HEK293T (cell line): ENCODE data around the gene LRRC40.

Experiments
- CTCF ChIA-PET: fragments of 350-600 bp; formaldehyde crosslinking; extraction: SDS; loops from one replicate; lab custom pipeline; 2021; ENCODE audit warnings: antibody characterized with exemption, inconsistent platforms; lab: Yijun Ruan, JAX
- POLR2A ChIA-PET: fragments of 350-600 bp; formaldehyde crosslinking; extraction: SDS; loops from one replicate; lab custom pipeline; 2020; ENCODE audit warnings: antibody characterized with exemption, inconsistent platforms; lab: Yijun Ruan, JAX
- DNase-seq: peaks from one replicate; pipeline ENCODE4 v3.0.0; 2012; ENCODE audit warnings: mixed read lengths; ENCODE audit errors: extremely low spot score
- ARNT ChIP-seq: fragments of 450-650 bp; IDR thresholded peaks from 2 replicates; pipeline ENCODE4 v1.6.1; 2017; ENCODE audit warnings: mild to moderate bottlenecking
- BHLHE40 ChIP-seq: fragments of 450-650 bp; IDR thresholded peaks from 2 replicates; pipeline ENCODE4 v1.6.1; 2016; ENCODE audit warnings: mild to moderate bottlenecking, moderate library complexity, borderline replicate concordance
- CTBP1 ChIP-seq: fragments of 450-650 bp; IDR thresholded peaks from 2 replicates; pipeline ENCODE4 v1.6.1; 2016; ENCODE audit warnings: borderline replicate concordance
- ELF4 ChIP-seq: fragments of 450-650 bp; IDR thresholded peaks from 2 replicates; pipeline ENCODE4 v1.6.1; 2017; ENCODE audit warnings: antibody characterized with exemption
- FOXA1 ChIP-seq: fragments of 450-650 bp; IDR thresholded peaks from 2 replicates; pipeline ENCODE4 v1.6.1; 2016; ENCODE audit warnings: mild to moderate bottlenecking
- FOXK2 ChIP-seq: fragments of 450-650 bp; IDR thresholded peaks from 2 replicates; pipeline ENCODE4 v1.6.1; 2016; ENCODE audit warnings: mild to moderate bottlenecking
- FOXM1 ChIP-seq: fragments of 450-650 bp; IDR thresholded peaks from 2 replicates; pipeline ENCODE4 v1.6.1; 2017; ENCODE audit warnings: mild to moderate bottlenecking, borderline replicate concordance
- HDGF ChIP-seq: fragments of 450-650 bp; IDR thresholded peaks from 2 replicates; pipeline ENCODE4 v1.6.1; 2017; ENCODE audit warnings: antibody characterized with exemption, borderline replicate concordance
- L3MBTL2 ChIP-seq: fragments of 450-650 bp; conservative IDR thresholded peaks from 2 replicates; pipeline ENCODE4 v1.6.1; 2016; ENCODE audit warnings: mild to moderate bottlenecking
- LEF1 ChIP-seq: fragments of 450-650 bp; IDR thresholded peaks from 2 replicates; pipeline ENCODE4 v1.6.1; 2017; ENCODE audit warnings: mild to moderate bottlenecking, borderline replicate concordance
- NFRKB ChIP-seq: fragments of 450-650 bp; IDR thresholded peaks from 2 replicates; pipeline ENCODE4 v1.6.1; 2016; ENCODE audit warnings: mild to moderate bottlenecking, moderate library complexity
- SP1 ChIP-seq: fragments of 450-650 bp; IDR thresholded peaks from 2 replicates; pipeline ENCODE4 v1.6.1; 2017
- SUZ12 ChIP-seq: fragments of 450-650 bp; IDR thresholded peaks from 2 replicates; pipeline ENCODE4 v1.6.1; 2016; ENCODE audit warnings: mild to moderate bottlenecking
- TARDBP ChIP-seq: fragments of 450-650 bp; IDR thresholded peaks from 2 replicates; pipeline ENCODE4 v1.6.1; 2016
- ZNF384 ChIP-seq: fragments of 450-650 bp; IDR thresholded peaks from 2 replicates; pipeline ENCODE4 v1.6.1; 2016
- TF ChIP-seq, protein P1 (sequence below): fragments of 450-650 bp; IDR thresholded peaks from 2 replicates; pipeline ENCODE4 v1.6.1; 2016

LRRC40 gene

DNA sequence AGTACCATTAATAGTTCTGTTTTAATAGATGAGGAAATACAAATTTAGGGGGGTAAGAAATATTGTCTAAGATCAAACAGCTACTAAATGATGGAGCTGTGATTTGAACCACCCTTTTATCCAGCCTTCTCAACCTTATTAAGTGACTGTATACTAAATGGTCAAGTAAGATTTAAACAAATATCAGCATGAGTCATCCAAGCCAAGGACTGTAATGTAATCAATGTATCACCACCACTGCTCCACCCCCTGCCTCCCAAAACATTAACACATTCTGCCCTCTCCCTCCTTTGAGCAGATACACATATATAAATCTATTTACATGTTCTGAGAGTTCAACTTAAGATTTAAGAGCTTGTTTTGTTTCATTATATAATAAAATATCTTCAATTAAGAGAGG, 58.9 kb downstream of the LRRC40 start:
- DNase-seq, result no peak
- CTCF ChIA-PET, result no interaction called here
- POLR2A ChIA-PET, result no interaction called here
- TF ChIP-seq ELF4, result no peak
- no peak for TF ChIP-seq FOXM1
- TF ChIP-seq ZNF384, result no peak
- no peak for TF ChIP-seq LEF1
- no peak for TF ChIP-seq TARDBP
- no peak for TF ChIP-seq FOXK2
- TF ChIP-seq L3MBTL2, result no peak
- TF ChIP-seq, protein P1, sequence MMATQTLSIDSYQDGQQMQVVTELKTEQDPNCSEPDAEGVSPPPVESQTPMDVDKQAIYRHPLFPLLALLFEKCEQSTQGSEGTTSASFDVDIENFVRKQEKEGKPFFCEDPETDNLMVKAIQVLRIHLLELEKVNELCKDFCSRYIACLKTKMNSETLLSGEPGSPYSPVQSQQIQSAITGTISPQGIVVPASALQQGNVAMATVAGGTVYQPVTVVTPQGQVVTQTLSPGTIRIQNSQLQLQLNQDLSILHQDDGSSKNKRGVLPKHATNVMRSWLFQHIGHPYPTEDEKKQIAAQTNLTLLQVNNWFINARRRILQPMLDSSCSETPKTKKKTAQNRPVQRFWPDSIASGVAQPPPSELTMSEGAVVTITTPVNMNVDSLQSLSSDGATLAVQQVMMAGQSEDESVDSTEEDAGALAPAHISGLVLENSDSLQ, result no peak
- TF ChIP-seq NFRKB, result no peak
- no peak for TF ChIP-seq SUZ12
- no peak for TF ChIP-seq CTBP1
- TF ChIP-seq SP1, result no peak
- TF ChIP-seq ARNT, result no peak
- TF ChIP-seq HDGF, result no peak
- TF ChIP-seq BHLHE40, result no peak
- TF ChIP-seq FOXA1, result no peak

DNA sequence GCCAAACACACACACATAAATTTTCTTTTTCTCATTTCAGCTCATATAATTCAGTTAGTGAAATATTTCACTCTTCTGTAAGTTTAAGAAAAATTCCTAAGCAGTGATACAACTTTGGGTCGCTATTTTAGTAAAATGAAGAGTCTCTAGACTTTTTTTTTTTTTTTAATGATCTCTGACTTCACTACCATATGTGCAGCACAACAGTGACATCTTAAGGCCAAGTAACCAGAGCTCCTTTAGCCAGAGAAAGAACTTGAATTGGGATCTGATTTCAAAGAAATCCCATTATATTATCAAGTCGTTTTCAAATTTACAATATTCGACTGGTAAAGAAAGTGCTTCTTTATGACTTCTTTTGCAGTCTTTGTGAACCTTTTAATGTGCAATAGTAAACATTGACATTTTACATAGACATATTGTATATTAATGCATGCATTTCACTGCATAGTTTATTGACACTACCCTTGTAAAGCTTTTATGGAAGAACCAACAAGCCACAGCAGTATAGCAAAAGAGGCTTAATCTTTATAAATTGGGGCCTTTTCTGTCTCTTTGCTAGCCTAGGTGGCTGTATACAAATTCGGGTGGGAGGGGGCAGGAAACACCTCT, 62.2 kb downstream of the LRRC40 start:
- POLR2A ChIA-PET, result interaction anchor here (1.3 kb wide), 1 partner anchor 78 kb away, joined by 4 read pairs; the partner anchor contains the start of gene SRSF11
- no peak for TF ChIP-seq LEF1
- peak; percentile 93 for TF ChIP-seq ZNF384
- no peak for TF ChIP-seq NFRKB
- TF ChIP-seq FOXA1, result peak; percentile 38; the same call in 1 of the 2 replicates
- no peak for TF ChIP-seq L3MBTL2
- TF ChIP-seq CTBP1, result 0 out of 2 replicates have a peak, but pooled peaks have one; percentile 19
- TF ChIP-seq ARNT, result 0 out of 2 replicates have a peak, but pooled peaks have one; percentile 11
- TF ChIP-seq, protein P1, result peak; percentile 83
- DNase-seq, result peak; percentile 36
- CTCF ChIA-PET, result interaction anchor here (0.7 to 1.2 kb wide), 4 partner anchors 10 to 366 kb away, joined by 3 read pairs; no protein-coding TSS in a partner anchor

DNA sequence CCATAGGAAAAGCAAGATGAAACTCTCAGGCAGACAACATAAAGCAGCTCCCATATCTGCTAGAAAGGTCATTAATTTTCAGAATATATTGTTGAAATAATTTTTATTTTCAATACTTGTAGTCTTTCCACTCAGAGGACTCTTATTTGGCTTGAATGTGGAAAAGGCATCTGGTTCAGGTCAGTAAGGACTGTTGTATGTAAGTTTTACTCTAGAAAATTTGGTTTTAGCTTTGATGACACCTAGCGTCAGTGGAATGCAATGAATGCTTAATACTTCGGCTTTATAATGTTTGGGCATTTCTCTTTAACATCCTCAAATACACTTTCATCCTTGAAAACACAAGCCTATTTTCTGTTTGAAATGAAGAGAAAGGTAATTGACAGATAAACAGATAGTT, 63.3 kb downstream of the LRRC40 start:
- DNase-seq, result no peak
- CTCF ChIA-PET, result interaction anchor here (0.9 to 1.2 kb wide), 2 partner anchors 8 to 367 kb away, joined by 3 to 4 read pairs; no protein-coding TSS in a partner anchor
- no peak for TF ChIP-seq ZNF384
- TF ChIP-seq, protein P1, result no peak
- no peak for TF ChIP-seq ARNT
- TF ChIP-seq NFRKB, result no peak
- TF ChIP-seq ELF4, result no peak
- no peak for TF ChIP-seq FOXK2
- TF ChIP-seq BHLHE40, result no peak
- no peak for TF ChIP-seq L3MBTL2
- no peak for TF ChIP-seq SP1
- no peak for TF ChIP-seq CTBP1
- no peak for TF ChIP-seq SUZ12
- no peak for TF ChIP-seq FOXA1
- TF ChIP-seq LEF1, result no peak
- TF ChIP-seq TARDBP, result no peak
- no peak for TF ChIP-seq HDGF
- TF ChIP-seq FOXM1, result no peak
- POLR2A ChIA-PET, result interaction anchor here (1.0 kb wide), 1 partner anchor 269 kb away, joined by 3 read pairs; the partner anchor contains the start of gene CTH

DNA sequence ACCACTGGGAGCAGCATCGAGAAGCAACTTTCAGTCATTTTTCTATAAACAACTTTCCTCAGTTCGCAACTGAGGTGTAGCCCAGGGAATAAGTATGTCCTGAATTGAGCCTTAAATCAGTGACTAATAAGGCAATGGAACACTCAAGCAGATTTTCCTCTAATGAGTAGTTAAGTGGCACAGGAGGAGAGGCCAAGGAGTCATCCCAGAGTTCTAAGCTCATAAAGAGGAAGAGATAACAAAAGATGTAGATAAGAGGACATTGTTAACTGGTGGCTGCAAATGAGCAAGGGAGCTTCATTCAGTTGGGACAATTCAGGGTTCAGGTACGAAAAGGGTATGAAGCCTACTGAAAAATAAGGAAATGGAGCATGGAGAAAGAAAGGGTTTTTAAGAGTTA, 64.5 kb downstream of the LRRC40 start:
- TF ChIP-seq, protein P1, result no peak
- TF ChIP-seq BHLHE40 (no peak), FOXA1 (no peak), HDGF (no peak), TARDBP (no peak), NFRKB (no peak), LEF1 (no peak), ELF4 (no peak), L3MBTL2 (no peak), SUZ12 (no peak), ARNT (no peak), FOXM1 (no peak), ZNF384 (no peak)
- no peak for DNase-seq
- CTCF ChIA-PET, result no interaction called here
- POLR2A ChIA-PET, result no interaction called here

DNA sequence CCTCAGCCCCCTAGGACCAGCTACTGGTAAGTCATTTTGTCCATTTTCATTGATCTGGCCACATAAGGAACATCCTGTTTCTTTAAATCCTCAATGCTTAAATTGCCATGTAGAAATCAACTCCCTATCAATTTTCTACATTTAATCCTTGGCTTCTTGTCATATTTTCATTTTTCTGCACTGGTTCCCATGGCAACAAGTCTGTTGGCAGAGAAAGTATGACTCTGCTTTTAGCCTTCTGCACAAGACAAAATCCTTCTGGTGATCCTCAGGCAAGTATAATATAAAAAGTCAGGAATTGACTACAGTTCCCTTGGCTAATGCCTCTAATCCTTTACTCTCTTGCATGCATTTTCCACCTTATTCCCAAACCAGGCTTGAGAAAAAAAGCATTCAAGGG, 65.0 kb downstream of the LRRC40 start:
- CTCF ChIA-PET, result no interaction called here
- DNase-seq, result no peak
- POLR2A ChIA-PET, result no interaction called here
- TF ChIP-seq TARDBP (no peak), SUZ12 (no peak), ELF4 (no peak), ARNT (no peak), NFRKB (no peak), HDGF (no peak), LEF1 (no peak), CTBP1 (no peak), FOXA1 (no peak)
- TF ChIP-seq, protein P1, result no peak
